Ishikawa (cell line): ENCODE measurements around the gene FMNL2.

Experiments
- CEBPB ChIP-seq: IDR thresholded peaks from 2 replicates; pipeline ENCODE4 v1.6.1; 2012
- CREB1 ChIP-seq: IDR thresholded peaks from 2 replicates; pipeline ENCODE4 v1.6.1; 2012; ENCODE audit warnings: low read depth
- EGR1 ChIP-seq: IDR thresholded peaks from 2 replicates; pipeline ENCODE4 v1.6.1; 2012
- EP300 ChIP-seq: IDR thresholded peaks from 2 replicates; pipeline ENCODE4 v1.6.1; 2012; ENCODE audit warnings: borderline replicate concordance
- FOXM1 ChIP-seq: IDR thresholded peaks from 2 replicates; pipeline ENCODE4 v1.6.1; 2012; ENCODE audit warnings: low read depth, borderline replicate concordance
- NFIC ChIP-seq: IDR thresholded peaks from 2 replicates; pipeline ENCODE4 v1.6.1; 2012
- RAD21 ChIP-seq: IDR thresholded peaks from 2 replicates; pipeline ENCODE4 v1.6.1; 2012; ENCODE audit warnings: low read depth
- TAF1 ChIP-seq: IDR thresholded peaks from 2 replicates; pipeline ENCODE4 v1.6.1; 2012; ENCODE audit warnings: low read depth, mild to moderate bottlenecking
- TCF12 ChIP-seq: IDR thresholded peaks from 2 replicates; pipeline ENCODE4 v1.6.1; 2012; ENCODE audit warnings: low read depth
- TEAD4 ChIP-seq: IDR thresholded peaks from 2 replicates; pipeline ENCODE4 v1.6.1; 2012
- YY1 ChIP-seq: IDR thresholded peaks from 2 replicates; pipeline ENCODE4 v1.6.1; 2012; ENCODE audit warnings: low read depth
- ZBTB7A ChIP-seq: IDR thresholded peaks from 2 replicates; pipeline ENCODE4 v1.6.1; 2012; ENCODE audit warnings: low read depth
- TF ChIP-seq, protein P1 (sequence below): IDR thresholded peaks from 2 replicates; pipeline ENCODE4 v1.6.1; 2012
- TF ChIP-seq, protein P2 (sequence below): IDR thresholded peaks from 2 replicates; pipeline ENCODE4 v1.6.1; 2012; ENCODE audit warnings: low read depth, mild to moderate bottlenecking
- TF ChIP-seq, protein P3 (sequence below): IDR thresholded peaks from 2 replicates; pipeline ENCODE4 v1.6.1; 2012

The FMNL2 gene

DNA sequence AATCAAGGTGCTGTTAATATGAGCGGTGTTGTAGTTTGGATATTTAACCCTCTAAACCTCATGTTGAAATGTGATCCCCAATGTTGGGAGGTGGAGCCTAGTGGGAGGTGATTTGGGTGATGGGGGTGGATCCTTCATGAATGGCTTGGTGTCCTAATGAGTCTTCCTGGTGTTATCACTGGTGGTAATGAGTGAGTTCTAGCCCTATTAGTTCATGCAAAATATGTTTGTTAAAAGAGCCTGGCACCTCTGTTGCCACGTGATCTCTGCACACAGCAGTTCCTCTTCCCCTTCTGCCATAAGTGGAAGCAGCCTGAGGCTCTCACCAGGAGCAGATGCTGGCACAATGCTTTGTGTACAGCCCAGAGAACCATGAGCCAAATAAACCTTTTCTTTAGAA is 158.4 kb downstream of the FMNL2 start:
- no peak for TF ChIP-seq NFIC
- TF ChIP-seq CEBPB, result no peak
- TF ChIP-seq TAF1, result no peak
- TF ChIP-seq, protein P1, sequence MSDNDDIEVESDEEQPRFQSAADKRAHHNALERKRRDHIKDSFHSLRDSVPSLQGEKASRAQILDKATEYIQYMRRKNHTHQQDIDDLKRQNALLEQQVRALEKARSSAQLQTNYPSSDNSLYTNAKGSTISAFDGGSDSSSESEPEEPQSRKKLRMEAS, result no peak
- TF ChIP-seq RAD21, result no peak
- TF ChIP-seq TEAD4, result no peak
- no peak for TF ChIP-seq YY1
- TF ChIP-seq ZBTB7A, result no peak
- no peak for TF ChIP-seq EP300
- TF ChIP-seq, protein P2, sequence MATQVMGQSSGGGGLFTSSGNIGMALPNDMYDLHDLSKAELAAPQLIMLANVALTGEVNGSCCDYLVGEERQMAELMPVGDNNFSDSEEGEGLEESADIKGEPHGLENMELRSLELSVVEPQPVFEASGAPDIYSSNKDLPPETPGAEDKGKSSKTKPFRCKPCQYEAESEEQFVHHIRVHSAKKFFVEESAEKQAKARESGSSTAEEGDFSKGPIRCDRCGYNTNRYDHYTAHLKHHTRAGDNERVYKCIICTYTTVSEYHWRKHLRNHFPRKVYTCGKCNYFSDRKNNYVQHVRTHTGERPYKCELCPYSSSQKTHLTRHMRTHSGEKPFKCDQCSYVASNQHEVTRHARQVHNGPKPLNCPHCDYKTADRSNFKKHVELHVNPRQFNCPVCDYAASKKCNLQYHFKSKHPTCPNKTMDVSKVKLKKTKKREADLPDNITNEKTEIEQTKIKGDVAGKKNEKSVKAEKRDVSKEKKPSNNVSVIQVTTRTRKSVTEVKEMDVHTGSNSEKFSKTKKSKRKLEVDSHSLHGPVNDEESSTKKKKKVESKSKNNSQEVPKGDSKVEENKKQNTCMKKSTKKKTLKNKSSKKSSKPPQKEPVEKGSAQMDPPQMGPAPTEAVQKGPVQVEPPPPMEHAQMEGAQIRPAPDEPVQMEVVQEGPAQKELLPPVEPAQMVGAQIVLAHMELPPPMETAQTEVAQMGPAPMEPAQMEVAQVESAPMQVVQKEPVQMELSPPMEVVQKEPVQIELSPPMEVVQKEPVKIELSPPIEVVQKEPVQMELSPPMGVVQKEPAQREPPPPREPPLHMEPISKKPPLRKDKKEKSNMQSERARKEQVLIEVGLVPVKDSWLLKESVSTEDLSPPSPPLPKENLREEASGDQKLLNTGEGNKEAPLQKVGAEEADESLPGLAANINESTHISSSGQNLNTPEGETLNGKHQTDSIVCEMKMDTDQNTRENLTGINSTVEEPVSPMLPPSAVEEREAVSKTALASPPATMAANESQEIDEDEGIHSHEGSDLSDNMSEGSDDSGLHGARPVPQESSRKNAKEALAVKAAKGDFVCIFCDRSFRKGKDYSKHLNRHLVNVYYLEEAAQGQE, result no peak
- no peak for TF ChIP-seq FOXM1
- no peak for TF ChIP-seq TCF12
- TF ChIP-seq EGR1, result no peak

DNA sequence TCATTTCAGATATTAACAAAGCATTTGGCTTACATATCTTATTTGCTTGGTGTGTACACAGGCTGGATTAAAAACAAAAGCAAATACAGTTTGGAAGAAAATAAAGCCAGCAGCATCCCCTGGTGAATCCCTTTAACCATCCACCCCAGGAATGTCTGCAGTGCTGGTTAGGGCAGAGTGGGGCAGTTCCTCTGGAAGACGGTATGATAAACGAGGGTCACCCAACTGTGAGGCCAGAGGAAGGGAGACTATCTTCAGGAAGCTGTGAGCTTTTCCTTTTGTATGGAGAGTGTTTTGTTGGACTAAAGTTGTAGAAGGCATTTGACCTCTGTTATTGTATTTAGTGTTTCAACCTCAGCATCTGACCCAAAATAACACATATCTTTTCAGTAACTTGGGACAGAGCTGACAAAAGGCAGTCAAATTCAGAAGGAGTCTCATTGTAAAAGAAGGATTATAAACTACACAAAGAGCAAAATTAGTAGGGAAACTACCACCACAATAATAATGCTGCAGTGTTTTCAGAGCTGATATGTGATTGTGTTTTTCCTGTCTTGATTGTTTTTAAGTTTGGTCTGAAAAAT is 159.1 kb downstream of the FMNL2 start:
- TF ChIP-seq, protein P1, result no peak
- TF ChIP-seq, protein P3, sequence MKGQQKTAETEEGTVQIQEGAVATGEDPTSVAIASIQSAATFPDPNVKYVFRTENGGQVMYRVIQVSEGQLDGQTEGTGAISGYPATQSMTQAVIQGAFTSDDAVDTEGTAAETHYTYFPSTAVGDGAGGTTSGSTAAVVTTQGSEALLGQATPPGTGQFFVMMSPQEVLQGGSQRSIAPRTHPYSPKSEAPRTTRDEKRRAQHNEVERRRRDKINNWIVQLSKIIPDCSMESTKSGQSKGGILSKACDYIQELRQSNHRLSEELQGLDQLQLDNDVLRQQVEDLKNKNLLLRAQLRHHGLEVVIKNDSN, result no peak
- TF ChIP-seq TAF1 (no peak), RAD21 (no peak), FOXM1 (no peak)

DNA sequence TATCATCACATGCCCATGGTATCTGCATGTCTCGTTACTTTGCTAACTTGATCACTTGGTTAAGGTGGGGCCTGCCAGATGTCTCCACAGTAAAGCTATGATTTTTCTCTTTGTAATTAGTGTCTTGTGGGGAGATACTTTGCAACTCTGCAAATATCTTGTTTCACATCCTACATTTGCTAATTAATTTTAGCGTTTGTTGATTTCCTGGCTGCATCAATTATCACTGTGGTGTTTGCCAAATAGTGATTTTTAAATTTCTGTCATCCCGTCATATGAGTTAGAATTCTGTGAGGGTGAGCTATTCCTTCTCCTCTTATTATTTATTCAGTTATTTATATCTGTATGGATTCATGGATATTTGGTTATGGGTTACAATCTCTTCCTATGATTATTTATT is 161.4 kb downstream of the FMNL2 start:
- TF ChIP-seq EP300 (no peak), CEBPB (no peak), TAF1 (no peak), TCF12 (no peak), NFIC (no peak), TEAD4 (no peak), ZBTB7A (no peak), EGR1 (no peak), FOXM1 (no peak), CREB1 (no peak), RAD21 (no peak), YY1 (no peak)
- TF ChIP-seq, protein P1, result no peak
- TF ChIP-seq, protein P2, result no peak
- TF ChIP-seq, protein P3, result no peak

DNA sequence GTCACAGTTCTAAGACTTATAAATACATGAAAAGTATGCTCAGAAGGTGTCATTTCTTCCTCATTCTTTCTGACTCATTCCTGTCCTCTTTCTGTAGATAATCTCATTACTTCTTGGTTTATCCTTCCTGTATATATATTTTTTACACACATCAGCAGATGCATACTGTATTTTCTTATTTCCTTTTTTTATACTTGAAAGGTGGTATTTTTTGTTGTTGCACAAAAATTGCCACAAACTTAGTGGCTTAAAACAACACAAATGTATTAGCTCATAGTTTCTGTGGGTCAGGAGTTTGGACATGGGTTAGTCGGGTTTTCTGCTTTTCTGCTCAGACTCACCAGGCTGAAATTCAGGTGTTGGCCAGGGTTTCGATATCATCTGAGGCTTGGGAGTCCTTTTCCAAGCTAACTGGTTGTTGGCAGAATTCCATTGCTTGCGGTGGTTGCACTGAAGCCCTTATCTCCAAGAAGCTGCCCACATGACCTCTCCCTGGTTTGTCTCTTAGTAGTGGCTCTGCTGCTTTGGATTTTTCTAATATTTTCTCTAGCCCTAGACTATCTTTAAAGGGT is 162.6 kb downstream of the FMNL2 start:
- TF ChIP-seq TCF12, result no peak

DNA sequence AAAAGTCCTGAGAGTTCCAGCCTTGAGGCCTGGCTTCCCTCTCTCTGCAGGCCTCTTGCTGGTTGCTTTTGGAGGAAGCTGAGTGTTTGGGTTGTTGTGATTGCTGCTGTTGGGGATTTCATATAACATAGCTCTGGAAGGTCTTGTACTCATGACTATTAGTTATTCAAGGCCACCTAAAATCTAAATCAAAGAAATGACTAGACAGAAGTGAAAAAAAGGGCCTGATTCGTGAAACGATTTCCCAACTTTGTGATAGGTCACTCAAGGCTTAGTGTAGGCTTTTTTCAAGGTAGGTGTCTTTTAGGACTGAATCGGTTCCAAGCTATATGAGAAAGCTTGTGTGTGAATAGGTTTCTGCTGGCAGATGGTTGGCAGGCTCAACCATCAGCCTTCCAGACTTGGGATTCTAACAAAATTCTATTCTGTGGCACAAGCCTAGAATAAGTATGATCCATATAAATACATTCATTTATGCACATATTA is 164.4 kb downstream of the FMNL2 start:
- TF ChIP-seq, protein P3, result no peak
- TF ChIP-seq, protein P1, result no peak
- TF ChIP-seq EP300 (no peak), FOXM1 (no peak), EGR1 (no peak), TCF12 (no peak), RAD21 (no peak), CREB1 (no peak), YY1 (no peak), TEAD4 (no peak), TAF1 (no peak), CEBPB (no peak), ZBTB7A (no peak), NFIC (no peak)
- TF ChIP-seq, protein P2, result no peak
